Measurements from ENCODE around the gene CNN1. TPM values are rescaled to one million over a fixed set of nuclear protein-coding genes. Genes with fewer than 3 reads are reported as not detected.
A peak's percentile ranks its signal among the peaks of the same experiment; 100 is the strongest.
"Not testable (repeated sequence)": the region's sequence is repeated elsewhere in the genome, so short reads cannot be mapped to it uniquely, and the experiment has no call there.

The CNN1 gene
- total RNA-seq, 1 experiment from 2014 or later = not detected

GRCh38 chr19:11558881-11559828 is 20.5 kb downstream of the CNN1 start, which contains the start of gene ELOF1:
TSS of gene ELOF1 (minus strand) at chr19:11559230. CDS start at chr19:11554347, 4,883 bp downstream.
- in situ Hi-C loops (cut with HindIII; ENCODE audit: low pct_unique_long_range_greater_than_20kb, low sequenced_read_pairs) = no loop called here
- DNase-seq (ENCODE audit: low read depth) = peak; percentile 95

- in situ Hi-C loops (cut with HindIII; ENCODE audit: low pct_unique_long_range_greater_than_20kb, low sequenced_read_pairs) = no loop called here
- DNase-seq (ENCODE audit: low read depth) = peak; percentile 74
These were observed 21.9 kb downstream of the CNN1 start for GRCh38 chr19:11560404-11561051.

DNA sequence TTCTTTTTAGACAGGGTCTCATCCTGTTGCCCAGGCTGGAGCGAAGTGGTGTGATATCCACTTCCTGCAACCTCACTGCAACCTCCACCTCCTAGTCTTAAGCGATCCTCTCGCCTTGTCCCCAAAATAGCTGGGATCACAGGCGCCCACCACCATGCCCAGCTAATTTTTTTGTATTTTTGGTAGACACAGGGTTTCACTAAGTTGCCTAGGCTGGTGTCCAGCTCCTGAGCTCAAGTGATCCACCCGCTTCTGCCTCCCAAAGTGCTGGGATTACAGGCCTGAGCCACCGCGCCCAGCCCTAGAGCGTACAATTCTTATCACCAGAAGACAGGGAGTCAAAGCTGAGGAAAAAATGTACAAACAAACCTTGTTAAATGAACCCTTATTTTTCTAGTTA is 24.9 kb downstream of the CNN1 start:
- no peak for DNase-seq (ENCODE audit: low read depth)
- in situ Hi-C loops (cut with HindIII; ENCODE audit: low pct_unique_long_range_greater_than_20kb, low sequenced_read_pairs) = no loop called here

DNA sequence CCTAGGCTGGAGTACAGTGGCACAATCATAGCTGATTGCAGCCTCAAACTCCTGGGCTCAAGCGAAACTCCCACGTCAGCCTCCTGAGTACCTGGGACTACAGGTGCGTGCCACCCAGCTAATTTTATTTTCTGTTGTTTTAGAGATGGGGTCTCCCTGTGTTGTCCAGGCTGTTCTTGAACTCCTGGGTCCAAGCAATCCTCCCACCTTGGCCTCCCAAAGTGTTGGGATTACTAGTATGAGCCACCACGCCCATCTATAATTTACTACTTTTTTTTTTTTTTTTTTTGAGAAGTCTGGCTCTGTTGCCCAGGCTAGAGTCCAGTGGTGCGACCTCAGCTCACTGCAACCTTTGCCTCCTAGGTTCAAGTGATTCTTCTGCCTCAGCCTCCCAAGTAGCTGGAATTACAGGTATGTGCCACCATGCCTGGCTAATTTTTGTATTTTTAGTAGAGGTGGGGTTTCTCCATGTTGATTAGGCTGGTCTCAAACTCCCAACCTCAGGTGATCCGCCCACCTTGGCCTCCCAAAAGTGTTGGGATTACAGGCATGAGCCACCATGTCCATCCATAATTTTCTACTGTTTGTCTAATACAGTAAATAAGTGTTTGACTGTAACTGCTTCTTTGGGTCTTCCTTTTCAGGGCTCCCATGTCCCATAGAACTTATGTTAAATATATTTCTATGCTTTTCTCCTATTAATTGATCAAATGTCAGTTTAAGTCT is 25.6 kb downstream of the CNN1 start:
- in situ Hi-C loops (cut with HindIII; ENCODE audit: low pct_unique_long_range_greater_than_20kb, low sequenced_read_pairs); DNase-seq (ENCODE audit: low read depth): not testable (repeated sequence)

- DNase-seq (ENCODE audit: low read depth); in situ Hi-C loops (cut with HindIII; ENCODE audit: low pct_unique_long_range_greater_than_20kb, low sequenced_read_pairs): not testable (repeated sequence)
These were observed 27.0 kb downstream of the CNN1 start for GRCh38 chr19:11565649-11565980.

DNA sequence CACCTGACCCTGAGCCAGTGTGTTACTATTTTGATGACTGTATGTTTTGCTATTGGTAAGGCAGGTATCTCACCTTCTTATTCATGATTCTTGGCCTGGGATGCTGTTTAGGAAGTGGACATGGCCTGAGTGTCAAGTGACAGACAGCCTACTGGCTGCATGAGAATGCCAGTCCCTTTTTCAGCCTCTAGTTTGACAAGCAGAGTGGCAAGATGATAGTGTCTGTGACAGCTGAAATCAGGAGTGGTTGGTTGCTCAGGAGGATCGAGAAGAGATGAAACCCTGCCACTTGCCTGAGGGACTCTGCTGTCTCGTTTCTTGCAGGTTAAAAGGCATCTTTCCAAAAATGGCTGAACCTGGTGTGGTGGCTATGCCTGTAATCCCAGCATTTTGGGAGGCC is 27.5 kb downstream of the CNN1 start:
- in situ Hi-C loops (cut with HindIII; ENCODE audit: low pct_unique_long_range_greater_than_20kb, low sequenced_read_pairs) = no loop called here
- DNase-seq (ENCODE audit: low read depth) = no peak

DNA sequence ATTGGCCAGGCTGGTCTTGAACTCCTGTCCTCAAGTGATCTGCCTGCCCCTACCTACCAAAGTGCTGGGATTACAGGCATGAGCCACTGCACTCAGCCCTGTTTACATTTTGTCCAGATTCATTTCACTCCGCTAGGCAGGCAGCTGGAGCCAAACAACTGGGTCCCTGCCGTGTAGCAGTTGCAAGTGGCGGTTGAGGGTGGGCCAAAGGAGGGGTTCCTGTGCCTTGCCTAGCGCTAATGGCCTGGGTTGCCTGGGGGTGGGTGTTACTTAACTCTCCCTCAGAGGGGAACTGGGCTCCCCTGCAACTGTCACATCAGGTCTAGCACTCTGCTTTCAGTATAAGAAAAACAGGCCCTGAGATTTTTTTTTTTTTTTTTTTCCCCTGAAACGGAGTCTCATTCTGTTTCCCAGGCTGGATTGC is 31.4 kb downstream of the CNN1 start:
- peak; percentile 51 for DNase-seq (ENCODE audit: low read depth)
- in situ Hi-C loops (cut with HindIII; ENCODE audit: low pct_unique_long_range_greater_than_20kb, low sequenced_read_pairs) = no loop called here

GRCh38 chr19:11573354-11573753 is 34.7 kb downstream of the CNN1 start:
- in situ Hi-C loops (cut with HindIII; ENCODE audit: low pct_unique_long_range_greater_than_20kb, low sequenced_read_pairs); DNase-seq (ENCODE audit: low read depth): not testable (repeated sequence)

DNA sequence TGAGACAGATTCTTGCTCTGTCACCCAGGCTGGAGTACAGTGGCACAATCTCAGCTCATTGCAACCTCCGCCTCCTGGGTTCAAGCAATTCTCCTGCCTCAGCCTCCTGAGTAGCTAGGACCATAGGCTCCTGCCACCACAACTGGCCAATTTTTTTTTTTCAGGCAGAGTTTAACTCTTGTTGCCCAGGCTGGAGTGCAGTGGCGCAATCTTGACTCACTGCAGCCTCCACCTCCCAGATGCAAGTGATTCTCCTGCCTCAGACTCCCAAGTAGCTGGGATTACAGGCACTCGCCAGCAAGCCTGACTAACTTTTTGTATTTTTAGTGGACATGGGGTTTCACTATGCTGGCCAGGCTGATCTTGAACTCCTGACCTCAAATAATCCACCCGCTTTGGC is 35.1 kb downstream of the CNN1 start:
- in situ Hi-C loops (cut with HindIII; ENCODE audit: low pct_unique_long_range_greater_than_20kb, low sequenced_read_pairs); DNase-seq (ENCODE audit: low read depth): not testable (repeated sequence)

GRCh38 chr19:11574689-11575088 is 36.0 kb downstream of the CNN1 start:
- in situ Hi-C loops (cut with HindIII; ENCODE audit: low pct_unique_long_range_greater_than_20kb, low sequenced_read_pairs) = no loop called here
- DNase-seq (ENCODE audit: low read depth) = no peak

GRCh38 chr19:11576227-11576626 is 37.6 kb downstream of the CNN1 start:
- in situ Hi-C loops (cut with HindIII; ENCODE audit: low pct_unique_long_range_greater_than_20kb, low sequenced_read_pairs) = no loop called here
- no peak for DNase-seq (ENCODE audit: low read depth)

- peak; percentile 42 for DNase-seq (ENCODE audit: low read depth)
- in situ Hi-C loops (cut with HindIII; ENCODE audit: low pct_unique_long_range_greater_than_20kb, low sequenced_read_pairs) = no loop called here
These were observed 39.0 kb downstream of the CNN1 start, which contains the start of gene ACP5 for GRCh38 chr19:11577451-11578257. TSS of gene ACP5 (minus strand) at chr19:11577645. CDS start at chr19:11577317, 328 bp downstream.

GRCh38 chr19:11578258-11579142 is 39.8 kb downstream of the CNN1 start:
- no peak for DNase-seq (ENCODE audit: low read depth)
- in situ Hi-C loops (cut with HindIII; ENCODE audit: low pct_unique_long_range_greater_than_20kb, low sequenced_read_pairs) = no loop called here

DNA sequence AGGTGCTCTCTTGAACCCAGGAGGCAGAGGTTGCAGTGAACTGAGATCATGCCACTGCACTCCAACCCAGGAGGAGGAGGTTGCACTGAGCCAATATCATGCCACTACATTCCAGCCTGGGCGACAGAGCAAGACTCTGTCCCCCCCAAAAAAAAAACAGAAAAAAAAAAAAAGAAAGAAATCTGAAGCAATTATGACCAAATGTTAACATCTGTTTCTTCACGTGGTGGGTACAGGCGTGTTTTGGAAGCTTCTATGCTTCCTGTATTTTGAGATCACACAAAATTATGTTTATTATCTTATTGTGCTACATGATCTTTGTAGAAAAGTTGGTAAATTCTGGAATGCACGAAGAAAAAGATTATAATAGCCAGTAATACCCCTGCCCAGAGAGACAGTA is 41.5 kb downstream of the CNN1 start:
- in situ Hi-C loops (cut with HindIII; ENCODE audit: low pct_unique_long_range_greater_than_20kb, low sequenced_read_pairs) = no loop called here
- DNase-seq (ENCODE audit: low read depth) = no peak

DNA sequence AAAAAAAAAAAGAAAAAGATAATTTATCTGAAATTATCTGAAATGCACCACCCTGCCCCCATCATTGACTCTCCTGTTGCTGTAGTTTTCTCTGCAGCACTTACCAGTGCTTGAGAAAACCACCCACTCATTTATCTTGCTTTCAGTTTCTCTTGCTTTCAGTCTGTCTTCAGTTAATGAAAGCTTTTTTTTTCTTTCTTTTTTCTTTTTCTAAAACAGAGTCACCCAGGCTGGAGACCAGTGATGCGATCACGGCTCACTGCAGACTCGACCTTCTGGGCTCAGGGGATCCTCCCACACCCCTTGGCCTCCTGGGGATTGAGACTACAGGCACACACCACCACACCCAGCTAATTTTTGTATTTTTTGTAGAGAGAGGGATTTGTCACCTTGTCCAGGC is 43.1 kb downstream of the CNN1 start:
- DNase-seq (ENCODE audit: low read depth) = peak; percentile 36
- in situ Hi-C loops (cut with HindIII; ENCODE audit: low pct_unique_long_range_greater_than_20kb, low sequenced_read_pairs) = no loop called here

GRCh38 chr19:11586331-11586730 is 47.7 kb downstream of the CNN1 start:
- DNase-seq (ENCODE audit: low read depth) = no peak

More at GRCh38 chr19:11586331-11586730, 47.7 kb downstream of the CNN1 start:
- in situ Hi-C loops (cut with HindIII; ENCODE audit: low pct_unique_long_range_greater_than_20kb, low sequenced_read_pairs) = no loop called here
